Superior temporal gyrus (tissue), 1 donor: ENCODE measurements around the gene PKDCC.

Experiments
- DNase-seq: peaks from one replicate; pipeline ENCODE4 v3.0.0-alpha.2; 2016; ENCODE audit errors: extremely low spot score

Gene PKDCC

DNA sequence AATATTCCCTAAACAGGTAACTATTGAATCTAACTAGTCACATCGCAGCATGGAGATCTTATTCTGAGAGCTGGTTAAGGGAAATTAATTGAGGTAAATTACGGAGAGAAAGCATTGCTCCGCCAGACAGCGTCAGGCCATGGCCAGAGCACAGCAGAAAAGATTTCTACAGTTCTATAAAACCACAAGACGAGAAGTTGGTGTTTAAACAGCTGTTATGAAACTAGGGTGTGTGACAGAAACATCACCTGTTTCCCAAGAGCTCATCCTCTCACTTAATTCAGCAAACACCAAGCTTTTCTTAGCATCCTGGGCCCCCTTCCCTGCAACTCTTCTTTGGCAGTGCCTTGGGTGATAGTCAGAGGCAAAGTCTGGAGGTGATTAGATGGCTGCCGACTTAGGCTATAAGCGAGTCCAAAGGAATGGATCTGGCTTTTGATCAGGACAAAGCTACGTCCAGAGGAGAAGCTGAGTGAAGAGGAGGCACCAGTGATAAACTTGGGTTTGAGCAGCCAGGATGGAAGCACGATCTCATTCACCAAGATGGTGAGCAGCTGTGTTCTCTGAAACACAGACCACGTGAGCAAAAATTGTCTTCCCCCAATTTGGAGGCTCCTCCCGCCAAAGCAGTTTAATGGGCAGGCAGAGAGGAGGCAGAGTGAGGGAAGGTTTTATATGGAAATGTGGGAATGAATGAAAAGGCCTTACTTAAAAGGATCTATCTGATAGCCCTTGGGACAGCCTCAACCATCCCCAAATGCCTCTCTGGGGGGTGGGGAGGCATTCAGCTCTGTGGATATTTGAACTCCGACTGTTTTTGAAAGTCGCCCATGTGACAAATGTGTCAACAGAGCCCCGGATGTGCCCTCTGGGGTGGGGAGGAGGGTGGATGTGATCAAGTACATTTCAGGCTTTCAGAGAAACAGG lies 57.8 kb downstream of the PKDCC start:
- DNase-seq = no peak

- DNase-seq = no peak
Observed at GRCh38 chr2:42106257-42106816, 58.5 kb downstream of the PKDCC start.

GRCh38 chr2:42107249-42108042 lies 59.6 kb downstream of the PKDCC start:
- DNase-seq = no peak
